Transverse colon (tissue), 4 donors: ENCODE results near the gene NCBP3.

ENCODE experiments used
- CTCF ChIP-seq, 5 experiments: fragments of 200-600 bp in 3 of 5; fragments of 450-650 bp in 2 of 5; sonication (generic) in 3 of 5; IDR thresholded peaks; 1 replicate in 2 of 5; 2 replicates in 3 of 5; pipeline ENCODE4 v1.5.1; 2016 to 2017; ENCODE audit warnings: antibody characterized with exemption in 5 of 5, inconsistent platforms in 3 of 5, mild to moderate bottlenecking in 2 of 5, moderate library complexity in 1 of 5
- EP300 ChIP-seq: sonication (generic); formaldehyde crosslinking; IDR thresholded peaks from one replicate; pipeline ENCODE4 v1.6.1; 2017; ENCODE audit warnings: antibody characterized with exemption, low read depth
- POLR2A ChIP-seq: fragments of 450-650 bp; IDR thresholded peaks from one replicate; pipeline ENCODE4 v1.6.1; 2016; ENCODE audit warnings: antibody characterized with exemption, mild to moderate bottlenecking, moderate library complexity
- POLR2AphosphoS5 ChIP-seq, 3 donors: sonication (generic); formaldehyde crosslinking; IDR thresholded peaks; one replicate each; pipeline ENCODE4 v1.6.1; 2016; ENCODE audit warnings: antibody characterized with exemption in 3 of 3

GRCh38 chr17:3770466-3770865 is 75.6 kb downstream of the NCBP3 start:
- no peak for TF ChIP-seq CTCF (IDR thresholded peaks at IDR 0.05)
- TF ChIP-seq POLR2AphosphoS5 (IDR thresholded peaks at IDR 0.05), result no peak
- no peak for TF ChIP-seq POLR2A
- TF ChIP-seq EP300, result no peak
